ENCODE results near the gene RNF44.

DNA sequence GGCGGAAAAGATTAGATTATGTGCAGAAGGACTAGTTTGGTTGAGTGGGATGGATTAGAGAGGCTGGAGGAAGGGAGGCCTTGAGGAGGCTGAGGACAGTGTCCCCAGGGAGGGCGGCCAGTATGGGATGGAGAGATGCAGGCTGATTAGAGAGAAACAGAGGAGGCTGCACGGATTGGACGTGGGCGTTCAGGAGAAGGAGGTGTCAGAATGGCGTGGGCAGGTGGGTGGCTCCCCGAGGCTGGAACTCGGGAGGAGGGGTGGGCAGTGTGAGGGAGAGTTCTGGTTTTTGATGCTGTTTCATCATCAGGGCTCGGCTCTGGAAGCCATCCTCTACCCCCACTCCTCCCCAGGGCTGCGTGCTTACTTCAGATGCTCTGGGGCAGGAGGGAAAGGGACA, 25.0 kb upstream of the RNF44 start:
- TF ChIP-seq, protein P1, sequence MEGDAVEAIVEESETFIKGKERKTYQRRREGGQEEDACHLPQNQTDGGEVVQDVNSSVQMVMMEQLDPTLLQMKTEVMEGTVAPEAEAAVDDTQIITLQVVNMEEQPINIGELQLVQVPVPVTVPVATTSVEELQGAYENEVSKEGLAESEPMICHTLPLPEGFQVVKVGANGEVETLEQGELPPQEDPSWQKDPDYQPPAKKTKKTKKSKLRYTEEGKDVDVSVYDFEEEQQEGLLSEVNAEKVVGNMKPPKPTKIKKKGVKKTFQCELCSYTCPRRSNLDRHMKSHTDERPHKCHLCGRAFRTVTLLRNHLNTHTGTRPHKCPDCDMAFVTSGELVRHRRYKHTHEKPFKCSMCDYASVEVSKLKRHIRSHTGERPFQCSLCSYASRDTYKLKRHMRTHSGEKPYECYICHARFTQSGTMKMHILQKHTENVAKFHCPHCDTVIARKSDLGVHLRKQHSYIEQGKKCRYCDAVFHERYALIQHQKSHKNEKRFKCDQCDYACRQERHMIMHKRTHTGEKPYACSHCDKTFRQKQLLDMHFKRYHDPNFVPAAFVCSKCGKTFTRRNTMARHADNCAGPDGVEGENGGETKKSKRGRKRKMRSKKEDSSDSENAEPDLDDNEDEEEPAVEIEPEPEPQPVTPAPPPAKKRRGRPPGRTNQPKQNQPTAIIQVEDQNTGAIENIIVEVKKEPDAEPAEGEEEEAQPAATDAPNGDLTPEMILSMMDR (IDR thresholded peaks at IDR 0.05): no peak
- no peak for TF ChIP-seq POLR2A (IDR thresholded peaks at IDR 0.05)
- TF ChIP-seq POLR2AphosphoS5 (IDR thresholded peaks at IDR 0.05): no peak

Measured in sigmoid colon (tissue), 4 donors.